Bronchial epithelial cell (primary cell): ENCODE data around the gene MEFV. TPM values are rescaled to one million over a fixed set of nuclear protein-coding genes. Genes with fewer than 3 reads are reported as not detected.
A peak's percentile ranks its signal among the peaks of the same experiment; 100 is the strongest.
"Not testable (repeated sequence)": the region's sequence is repeated elsewhere in the genome, so short reads cannot be mapped to it uniquely, and the experiment has no call there.

Experiments used
- DNase-seq: peaks from one replicate; pipeline ENCODE4 v3.0.0-alpha.2; 2010; ENCODE audit warnings: low read depth
- FAIRE-seq: peaks from 2 replicates; lab custom pipeline; 2011; peaks lifted over from hg19 to GRCh38; lab: Jason Lieb, UNC
- H3K27me3 ChIP-seq: 2 replicates; pipeline ENCODE4 v1.5.1; 2011; ENCODE audit warnings: low read length; ENCODE audit not compliant: control insufficient read depth, insufficient read depth
- H3K36me3 ChIP-seq: 2 replicates; pipeline ENCODE4 v1.5.1; 2011; ENCODE audit warnings: low read length; ENCODE audit not compliant: control insufficient read depth, insufficient read depth
- H3K4me3 ChIP-seq: 2 replicates; pipeline ENCODE4 v1.5.1; 2011; ENCODE audit warnings: mild to moderate bottlenecking, low read depth, low read length, control low read depth
- CTCF ChIP-seq: IDR thresholded peaks from 2 replicates; pipeline ENCODE4 v1.5.1; 2011; ENCODE audit warnings: mild to moderate bottlenecking, moderate library complexity, low read length, control low read depth, inconsistent platforms; ENCODE audit not compliant: insufficient read depth, severe bottlenecking
- total RNA-seq: library from RNA; depleted of rRNA; stranded (reverse); fragments of >200 nt; gene quantifications from 2 replicates; pipeline ENCODE4 v1.2.1, GENCODE V29; 2014

MEFV gene
- total RNA-seq, 1 donor from 2014 or later, result not detected

GRCh38 chr16:3274490-3274889, 18.1 kb upstream of the MEFV start:
- TF ChIP-seq CTCF, result no peak
- H3K27me3 ChIP-seq, result no peaks in the 10 kb centered on the region
- no peak for DNase-seq
- H3K36me3 ChIP-seq, result no peaks in the 10 kb centered on the region
- no peak for FAIRE-seq
- H3K4me3 ChIP-seq, result no peak overlapping the region

DNA sequence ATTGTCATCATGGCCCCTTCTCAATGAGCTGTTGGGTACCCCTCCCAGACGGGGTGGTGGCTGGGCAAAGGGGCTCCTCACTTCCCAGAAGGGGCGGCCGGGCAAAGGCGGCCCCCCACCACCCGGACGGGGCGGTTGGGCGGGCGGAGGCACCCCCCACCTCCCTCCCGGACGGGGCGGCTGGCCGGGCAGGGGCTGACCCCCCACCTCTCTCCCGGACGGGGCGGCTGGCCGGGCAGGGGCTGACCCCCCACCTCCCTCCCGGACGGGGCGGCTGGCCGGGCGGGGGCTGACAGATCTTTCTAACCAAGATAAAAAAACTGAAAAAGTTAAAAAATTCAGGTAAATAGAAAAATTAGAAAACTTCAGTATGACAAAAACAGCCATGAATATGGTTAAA, 14.8 kb upstream of the MEFV start:
- FAIRE-seq, H3K36me3 ChIP-seq, H3K27me3 ChIP-seq, DNase-seq, H3K4me3 ChIP-seq: not testable (repeated sequence)

DNA sequence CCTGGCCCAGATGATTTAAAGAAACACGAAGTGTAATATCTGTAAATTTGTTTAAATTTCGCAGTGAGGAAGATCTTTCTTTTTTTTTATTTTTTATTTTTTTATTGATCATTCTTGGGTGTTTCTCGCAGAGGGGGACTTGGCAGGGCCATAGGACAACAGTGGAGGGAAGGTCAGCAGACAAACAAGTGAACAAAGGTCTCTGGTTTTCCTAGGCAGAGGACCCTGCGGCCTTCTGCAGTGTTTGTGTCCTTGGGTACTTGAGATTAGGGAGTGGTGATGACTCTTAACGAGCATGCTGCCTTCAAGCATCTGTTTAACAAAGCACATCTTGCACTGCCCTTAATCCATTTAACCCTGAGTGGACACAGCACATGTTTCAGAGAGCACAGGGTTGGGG, 14.3 kb upstream of the MEFV start:
- not testable (repeated sequence) for H3K27me3 ChIP-seq, FAIRE-seq, H3K36me3 ChIP-seq, H3K4me3 ChIP-seq, DNase-seq

GRCh38 chr16:3268294-3268693, 11.9 kb upstream of the MEFV start:
- H3K27me3 ChIP-seq, result no peaks in the 10 kb centered on the region
- DNase-seq (no peak), FAIRE-seq (no peak)
- no peak overlapping the region for H3K4me3 ChIP-seq
- H3K36me3 ChIP-seq, result no peaks in the 10 kb centered on the region
- no peak for TF ChIP-seq CTCF

GRCh38 chr16:3266873-3267537, 10.6 kb upstream of the MEFV start:
- Histone ChIP-seq H3K36me3 (no peaks in the 10 kb centered on the region), H3K27me3 (no peaks in the 10 kb centered on the region), H3K4me3 (no peak overlapping the region)
- FAIRE-seq, result no peak
- no peak for DNase-seq
- peak; percentile 31 for TF ChIP-seq CTCF

DNA sequence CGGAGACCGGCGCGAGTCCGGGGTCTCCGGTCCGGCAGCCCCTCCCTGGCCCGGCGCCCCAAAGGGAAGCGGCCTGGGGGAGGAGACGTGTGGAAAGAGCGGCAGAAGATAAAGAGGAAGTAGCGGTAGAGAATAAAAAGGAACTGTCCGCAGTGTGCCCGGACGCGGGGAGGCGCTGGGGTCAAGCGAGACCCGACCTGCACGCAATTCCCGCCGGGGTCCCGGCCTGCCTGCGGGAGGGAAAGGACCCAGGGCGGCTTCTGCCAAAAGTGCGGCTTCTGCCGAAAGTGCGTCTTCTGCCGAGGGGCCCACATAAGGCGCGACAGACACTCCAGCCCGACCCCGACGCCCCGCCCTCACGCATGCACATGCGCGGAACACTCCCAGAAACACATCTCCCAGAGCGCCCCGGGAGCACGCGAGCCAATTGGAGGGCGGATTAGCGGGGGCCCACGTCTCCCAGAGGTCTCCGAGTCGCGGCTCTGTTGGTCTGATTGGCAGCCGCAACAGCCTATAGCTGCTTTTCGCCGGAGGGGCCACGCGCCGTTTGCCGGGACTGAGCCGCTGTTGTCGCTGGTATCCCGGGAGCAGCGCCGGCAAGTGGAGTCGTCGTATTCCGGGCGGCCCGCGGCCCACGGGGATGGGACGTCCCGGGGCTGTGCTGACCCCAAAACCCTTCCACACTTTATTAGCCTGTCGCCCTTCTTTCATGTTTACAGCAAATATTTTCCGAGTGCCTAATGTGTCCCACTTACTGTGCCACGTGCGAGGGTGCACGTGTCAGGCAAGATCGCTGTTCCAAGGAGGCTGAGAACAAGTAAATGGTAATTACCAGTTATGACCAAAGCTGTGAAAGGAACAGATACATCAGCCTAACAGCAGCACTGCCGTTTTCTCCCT, 8.0 kb upstream of the MEFV start:
- FAIRE-seq (no peak), DNase-seq (peak; percentile 85)
- peak; percentile 49 for TF ChIP-seq CTCF
- H3K36me3 ChIP-seq, result no peaks in the 10 kb centered on the region
- no peaks in the 10 kb centered on the region for H3K27me3 ChIP-seq
- H3K4me3 ChIP-seq, result peak overlapping the region; percentile 77
